Right hindlimb (tissue), 1 donor: ENCODE data around the gene FLG2.
"Not testable (repeated sequence)": the region's sequence is repeated elsewhere in the genome, so short reads cannot be mapped to it uniquely, and the experiment has no call there.

Experiments used
- DNase-seq: peaks from one replicate; pipeline ENCODE4 v3.0.0-alpha.2; 2018

Gene FLG2

DNA sequence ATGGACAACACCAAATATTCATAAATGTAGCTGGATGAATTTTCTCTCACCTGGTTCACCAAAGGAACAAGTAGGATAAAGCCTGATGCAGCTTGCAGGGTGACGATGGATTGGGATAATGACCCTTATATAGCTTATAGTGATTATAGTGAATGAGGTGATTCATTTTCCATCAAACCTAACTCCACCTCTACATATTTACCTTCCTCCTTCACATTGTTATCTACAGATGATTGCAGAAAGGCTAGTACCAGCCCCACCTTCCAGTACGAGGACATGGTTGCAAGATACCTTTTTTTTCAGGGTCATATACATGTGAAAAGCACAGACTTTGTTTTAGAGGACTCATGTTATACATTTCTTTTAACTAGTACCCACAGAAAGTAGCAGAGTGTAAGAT is at the start of gene FLG2:
Gene FLG2 (minus strand): TSS at position 101 of the 400 bp plus-strand sequence. CDS start 1,122 bp downstream, outside the sequence.
- no peak for DNase-seq

DNA sequence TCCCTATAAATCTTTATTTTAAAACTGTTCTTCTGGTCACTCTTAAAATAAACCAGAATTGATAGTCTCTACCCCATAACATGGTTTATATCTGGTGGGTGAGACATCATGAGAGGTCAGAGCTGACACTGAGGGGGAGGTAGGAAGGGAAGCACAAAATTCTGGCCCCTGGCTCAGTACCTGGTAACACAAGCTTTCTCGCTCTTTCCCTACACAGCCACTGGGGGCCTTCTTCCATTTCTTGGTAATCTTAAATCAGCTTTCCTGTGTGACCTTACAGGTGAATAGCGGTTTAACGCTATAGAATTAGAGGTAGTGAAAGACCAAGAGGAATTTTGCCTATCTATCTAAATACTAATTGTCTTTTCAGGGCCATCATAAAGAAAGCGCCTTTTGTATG is 48.9 kb upstream of the FLG2 start:
- no peak for DNase-seq

DNA sequence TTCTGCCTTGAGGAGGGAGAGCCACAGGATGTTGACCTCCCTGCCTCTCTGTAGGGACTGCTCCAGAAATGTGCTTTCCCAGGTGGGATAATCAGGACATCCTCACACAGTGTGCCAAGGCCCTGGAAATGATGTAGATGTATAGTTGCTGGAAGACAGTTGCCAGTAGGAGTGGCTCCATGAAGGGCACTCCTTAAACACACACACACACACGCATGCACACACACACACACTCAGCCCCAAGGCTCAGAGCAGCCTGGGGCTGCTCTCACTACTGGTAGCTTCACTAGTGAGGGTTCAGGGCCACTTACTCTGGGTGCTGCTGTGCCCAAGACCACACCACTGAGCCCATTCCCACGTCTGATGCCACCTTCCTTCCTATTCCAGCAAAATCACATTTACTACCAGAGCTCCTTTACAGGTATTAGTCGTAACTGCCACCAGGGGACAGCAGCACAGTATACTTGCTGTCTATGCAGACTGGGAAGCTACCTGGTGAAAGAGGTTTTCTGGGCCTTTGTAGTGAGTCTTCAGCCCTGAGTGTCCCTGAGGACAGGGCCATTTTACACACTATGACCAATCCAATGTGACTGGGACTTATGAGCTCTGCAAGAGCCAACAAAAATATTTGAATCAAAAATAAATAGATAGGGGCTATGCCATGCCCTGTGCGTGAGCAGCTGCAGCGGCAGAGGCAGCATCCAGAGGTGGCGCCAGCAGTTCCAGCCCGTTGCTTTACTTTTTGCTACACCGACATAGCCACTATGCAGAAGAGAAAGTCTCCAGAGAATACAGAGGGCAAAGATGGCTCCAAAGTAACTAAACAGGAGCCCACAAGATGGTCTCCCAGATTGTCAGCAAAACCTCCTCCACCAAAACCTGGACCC is 39.2 kb upstream of the FLG2 start:
- DNase-seq: no peak

DNA sequence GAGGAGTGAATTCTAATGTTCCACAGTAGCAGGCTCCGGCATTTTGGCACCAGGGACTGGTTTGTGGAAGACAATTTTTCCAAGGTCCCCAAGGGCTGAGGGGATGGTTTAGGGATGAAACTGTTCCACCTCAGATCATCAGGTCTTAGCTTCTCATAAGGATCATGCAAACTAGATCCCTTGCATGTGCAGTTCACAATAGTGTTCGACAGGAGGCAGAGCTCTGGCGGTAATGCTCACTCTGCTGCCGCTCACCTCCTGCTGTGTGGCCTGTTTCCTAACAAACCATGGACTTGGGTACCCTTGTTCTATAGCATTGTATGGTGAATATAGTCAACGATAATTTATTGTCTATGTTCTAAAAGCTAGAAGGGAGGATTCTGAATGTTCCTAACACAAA is 37.7 kb upstream of the FLG2 start:
- no peak for DNase-seq

DNA sequence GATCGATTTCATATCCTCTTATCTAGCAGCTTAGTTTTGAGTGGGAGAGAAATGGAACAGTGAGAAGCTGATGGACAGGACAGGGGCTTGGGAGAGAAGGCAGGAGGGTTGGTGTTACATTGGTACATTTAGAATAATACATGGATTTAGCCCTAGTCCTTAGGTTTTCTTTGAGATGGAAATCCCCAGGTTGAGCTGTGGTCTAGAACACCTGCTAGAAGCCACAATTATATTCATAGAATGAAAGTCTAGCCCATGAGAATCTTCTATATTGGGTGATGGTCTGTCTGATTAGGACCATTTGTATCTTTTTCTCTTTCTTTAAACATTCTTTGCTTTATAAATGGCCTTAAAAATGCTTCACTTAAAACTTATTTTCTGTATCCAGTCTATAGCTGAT is 34.3 kb upstream of the FLG2 start:
- DNase-seq: no peak

DNA sequence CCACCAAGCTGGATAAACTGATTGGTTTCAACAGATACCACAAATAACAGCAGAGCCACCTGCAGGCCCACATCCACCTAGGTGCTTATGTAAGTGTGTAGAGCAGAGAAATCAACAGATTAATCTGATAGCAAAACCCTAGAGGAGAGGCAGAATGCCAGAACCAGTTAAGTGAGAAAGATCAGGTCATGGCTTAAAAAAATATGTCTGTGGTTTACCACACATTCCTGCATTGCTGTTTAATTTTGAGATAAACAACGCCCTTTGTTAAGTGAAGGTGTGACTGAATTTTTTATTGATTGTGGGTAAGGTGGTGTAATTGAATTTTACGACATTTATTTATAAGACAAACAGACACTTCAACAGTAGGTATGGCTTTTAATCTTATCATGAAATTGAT is 33.1 kb upstream of the FLG2 start:
- no peak for DNase-seq

DNA sequence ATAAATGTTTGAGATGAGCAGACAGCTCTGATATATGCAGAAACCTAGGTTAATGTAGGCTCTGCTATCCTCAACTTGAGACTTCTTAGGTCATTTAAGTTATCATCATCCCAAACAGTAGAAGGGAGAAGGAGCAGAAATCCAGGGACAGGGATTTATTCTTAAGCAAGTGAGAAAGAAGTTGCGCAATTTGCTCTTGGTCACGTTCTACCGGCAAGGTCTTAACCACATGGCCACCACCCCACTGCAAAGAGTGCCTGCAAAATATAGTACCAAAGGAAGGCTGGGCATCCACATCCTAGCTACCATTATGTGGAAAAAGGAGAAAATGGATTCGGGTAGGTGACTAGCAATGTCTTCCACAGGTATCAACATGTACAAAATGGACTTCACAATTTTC is 29.1 kb upstream of the FLG2 start:
- DNase-seq: no peak

DNA sequence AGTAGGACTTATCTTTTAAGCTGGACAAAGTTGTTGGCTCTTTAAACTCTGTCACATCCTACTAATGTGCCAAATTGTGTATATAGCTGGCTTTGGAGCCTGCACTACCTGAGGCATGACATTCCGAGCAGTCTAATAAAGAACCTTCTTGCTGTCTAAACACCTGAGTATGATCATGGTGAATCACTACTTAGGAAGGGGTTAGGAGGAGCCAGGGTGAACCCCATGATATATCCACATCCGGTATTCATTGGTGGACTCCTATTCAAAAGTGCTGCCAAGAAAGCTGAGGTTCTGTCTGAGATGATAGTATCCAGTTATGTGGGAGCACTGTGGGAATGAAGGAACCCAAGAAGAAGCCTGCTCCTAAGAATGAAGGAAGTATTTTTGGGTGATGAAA is 27.1 kb upstream of the FLG2 start:
- no peak for DNase-seq

DNA sequence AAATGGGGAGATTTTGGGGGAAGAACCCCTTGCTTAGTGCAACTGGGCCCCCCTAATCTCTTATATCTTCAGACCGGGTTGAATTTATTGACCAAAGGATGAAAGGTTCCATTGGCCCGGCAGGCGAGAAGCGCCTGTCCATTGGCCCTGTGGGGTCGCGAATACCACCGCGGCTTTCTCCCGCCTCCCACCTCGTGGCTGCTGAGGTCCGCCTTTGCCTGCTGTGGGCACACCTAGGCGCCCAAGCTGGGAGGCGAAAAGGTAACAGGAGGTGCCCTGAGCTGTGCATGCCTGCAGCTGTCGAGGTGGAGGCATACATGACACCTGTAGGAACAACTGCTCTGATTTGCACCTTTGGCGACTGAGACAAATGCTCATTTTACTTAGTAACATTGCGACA is 21.1 kb upstream of the FLG2 start:
- no peak for DNase-seq

DNA sequence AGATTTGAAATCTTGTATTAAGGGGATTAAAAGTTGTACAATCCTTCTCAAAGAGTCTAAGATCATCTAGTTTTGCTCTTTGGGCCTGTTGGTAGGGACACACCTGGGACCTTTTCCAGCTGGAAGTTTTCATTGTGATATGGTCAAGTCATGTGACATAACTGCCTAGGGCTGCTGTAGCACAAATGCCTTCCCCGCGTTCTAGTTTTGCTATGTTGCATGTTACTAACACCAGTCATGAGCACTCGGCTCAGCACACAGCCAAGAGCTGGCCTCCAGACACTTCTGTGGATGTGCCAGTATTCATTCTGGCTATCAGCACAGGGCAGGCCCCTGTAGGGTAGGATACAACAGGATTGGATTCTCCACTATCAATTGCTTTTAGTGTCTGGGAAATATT is 14.6 kb upstream of the FLG2 start:
- DNase-seq: no peak

DNA sequence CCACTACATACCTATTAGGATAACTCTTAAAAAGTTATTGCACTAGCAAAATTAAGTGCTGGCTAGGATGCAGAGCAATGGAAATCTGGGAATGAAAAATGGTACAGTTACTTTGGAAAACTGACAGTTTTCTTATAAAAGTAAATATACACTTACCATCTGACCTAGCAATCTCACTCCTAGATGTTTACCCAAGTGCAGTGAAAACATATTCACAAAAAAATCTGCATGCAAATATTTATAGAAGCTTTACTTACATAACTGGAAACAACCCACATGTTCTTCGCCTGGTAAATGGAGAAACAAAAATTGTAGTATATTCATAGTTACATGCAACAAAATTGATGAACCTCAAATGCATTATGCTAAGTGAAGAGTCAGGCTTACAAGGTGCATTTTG is 12.9 kb upstream of the FLG2 start:
- DNase-seq: no peak

DNA sequence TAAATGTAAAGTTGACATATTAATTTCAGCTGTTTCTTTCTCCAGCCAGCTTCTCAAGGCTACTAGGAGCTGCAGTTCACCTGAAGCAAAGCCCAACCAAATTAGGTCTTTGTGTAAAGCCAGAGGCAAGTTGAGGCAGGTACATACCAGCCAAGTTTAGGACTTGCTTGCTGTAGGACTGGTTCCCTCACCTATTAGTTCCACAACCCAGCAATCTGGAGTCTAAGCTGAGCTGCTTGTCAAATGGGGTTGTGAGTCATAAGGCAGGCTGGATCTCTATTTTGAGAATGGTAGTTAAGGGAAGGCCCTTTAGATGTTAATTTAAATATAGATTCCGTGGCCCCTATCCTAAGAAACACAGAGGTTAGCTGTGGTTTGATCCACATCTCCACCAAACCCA is 7.6 kb upstream of the FLG2 start:
- no peak for DNase-seq

DNA sequence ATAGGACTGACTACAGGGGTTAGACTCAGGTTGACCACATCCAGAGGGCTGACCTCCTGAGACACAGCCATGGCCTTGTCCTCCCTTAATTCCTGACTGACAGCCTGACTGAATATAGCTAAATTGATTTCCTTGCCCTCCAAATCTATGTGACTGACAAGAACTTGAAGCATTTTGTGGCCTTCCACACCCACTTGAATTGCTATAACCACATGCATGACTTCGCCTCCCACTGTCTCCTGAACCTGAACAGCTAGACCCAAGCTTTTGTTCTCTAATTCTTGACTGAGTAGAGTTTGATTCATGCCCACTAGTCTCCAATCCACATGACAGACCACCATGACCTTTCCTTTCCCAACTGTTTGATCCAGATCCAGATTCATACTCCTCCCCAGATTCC is 3.1 kb downstream of the FLG2 start:
- no peak for DNase-seq

DNA sequence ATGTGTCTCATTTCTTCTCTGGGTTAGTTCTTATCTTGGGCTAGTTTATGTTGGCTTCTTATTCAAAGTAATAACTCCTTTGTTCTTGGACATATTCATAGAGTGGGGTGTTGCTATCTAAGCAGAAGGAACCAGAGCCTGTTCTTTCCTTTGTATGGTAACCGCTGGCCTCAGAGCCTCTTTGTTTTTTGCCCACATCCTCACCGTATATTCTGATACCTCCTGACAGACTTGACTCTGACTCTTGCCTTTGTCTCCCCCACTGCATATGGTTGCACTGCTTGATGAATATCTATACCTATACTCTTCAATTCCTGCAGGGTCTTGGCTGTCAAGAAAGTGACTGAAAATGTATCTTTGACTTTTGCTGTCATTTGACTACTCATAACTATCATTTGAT is 10.2 kb downstream of the FLG2 start:
- no peak for DNase-seq

DNA sequence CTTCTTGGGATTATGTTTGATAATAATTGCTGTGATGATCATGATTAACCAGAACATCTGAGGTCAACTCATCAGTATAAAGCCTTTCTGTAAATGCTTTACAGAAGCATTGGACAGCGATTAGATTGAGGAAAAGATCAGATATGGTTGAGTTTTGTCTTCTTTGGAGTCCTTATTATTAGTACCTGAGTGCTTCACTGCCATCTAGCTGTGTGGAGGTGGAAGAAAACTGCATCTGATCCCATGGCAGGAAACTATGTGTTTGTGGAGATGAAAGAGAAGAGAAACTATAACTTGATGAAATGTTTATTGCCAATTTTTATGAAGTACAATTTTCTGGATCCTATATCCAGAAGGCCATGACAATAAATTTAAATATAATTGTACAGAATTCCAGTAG is 11.4 kb downstream of the FLG2 start:
- no peak for DNase-seq

DNA sequence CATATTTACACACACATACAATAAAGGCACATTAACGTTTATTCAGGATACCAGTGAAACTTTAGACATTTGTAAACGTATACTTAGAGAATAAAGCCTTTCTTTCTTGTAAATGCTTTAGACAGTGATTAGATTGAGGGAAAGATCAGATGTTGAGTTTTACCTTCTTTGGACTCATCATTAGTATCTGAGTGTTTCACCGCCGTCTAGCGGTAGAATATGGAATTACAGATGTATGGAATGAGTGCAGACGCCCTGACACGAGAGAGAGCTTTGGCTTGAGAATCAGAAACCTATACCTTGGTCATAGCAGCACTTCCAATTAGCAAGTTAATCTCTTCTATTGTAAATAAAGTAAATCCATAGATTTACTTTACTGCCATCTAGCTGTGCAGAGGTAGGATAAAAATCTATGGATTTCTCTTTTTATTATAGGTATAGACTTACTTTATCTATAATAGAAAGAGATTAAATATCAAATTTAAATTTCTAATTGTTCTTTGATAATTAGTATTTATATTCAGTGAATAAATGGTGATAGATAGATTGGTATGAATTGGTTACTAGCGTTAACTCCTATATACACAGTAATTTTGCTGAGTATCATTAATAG is 12.6 kb downstream of the FLG2 start:
- DNase-seq: no peak

DNA sequence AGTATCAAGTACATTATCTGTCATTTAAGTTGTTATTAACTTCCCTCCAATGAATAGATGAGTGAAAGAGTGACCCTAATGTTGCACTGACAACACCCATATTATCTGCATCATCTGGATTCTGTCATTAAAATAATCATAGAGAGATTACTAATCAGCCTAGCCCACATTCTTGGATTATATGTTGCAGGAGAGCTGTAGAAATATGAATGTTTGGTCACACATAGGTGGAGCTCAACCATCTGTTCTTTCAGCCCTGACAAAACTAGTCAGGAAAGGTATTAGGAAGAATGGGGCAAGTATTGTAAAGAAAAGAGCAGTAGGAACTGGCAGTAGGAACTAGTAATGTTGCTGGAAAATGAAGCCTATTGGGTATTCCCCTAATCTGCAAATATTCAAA is 15.4 kb downstream of the FLG2 start:
- DNase-seq: no peak

DNA sequence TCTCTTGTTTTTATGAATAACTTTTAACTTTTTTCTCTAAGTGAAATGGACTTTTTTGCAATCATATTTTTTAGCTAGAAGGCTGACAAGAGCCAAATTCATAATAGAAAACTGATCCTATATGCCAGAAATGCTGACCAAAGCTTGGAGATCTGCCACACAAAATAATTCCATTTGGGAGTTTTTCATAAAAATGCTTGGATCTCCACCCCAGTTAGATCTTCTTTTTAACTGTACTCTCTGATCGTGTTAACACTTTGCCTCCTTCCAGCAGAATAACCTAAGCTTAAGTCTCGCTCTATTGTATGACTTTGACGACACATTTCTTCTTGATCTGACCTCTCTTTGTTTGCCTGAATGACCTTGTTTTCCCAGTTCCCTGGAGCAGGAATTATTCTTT is 16.8 kb downstream of the FLG2 start:
- DNase-seq: no peak

DNA sequence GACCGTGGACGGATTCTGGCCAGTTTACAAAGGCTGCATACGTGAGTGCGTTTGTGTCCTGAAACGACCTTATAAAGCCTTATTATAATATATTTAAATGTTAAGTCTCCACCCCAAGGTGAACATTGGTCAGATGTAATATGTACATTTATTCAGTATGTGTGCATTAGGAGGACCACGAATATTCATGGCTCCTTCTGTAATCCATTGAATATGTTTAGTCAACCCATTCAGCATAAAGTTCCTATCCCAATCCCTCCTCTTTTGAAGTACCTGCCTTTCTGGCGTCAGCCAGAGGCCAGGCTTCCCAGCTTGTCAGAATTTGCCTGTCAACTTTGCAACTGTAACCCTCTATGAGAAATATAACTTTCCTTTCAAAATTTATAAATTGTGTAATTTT is 24.4 kb downstream of the FLG2 start:
- no peak for DNase-seq

DNA sequence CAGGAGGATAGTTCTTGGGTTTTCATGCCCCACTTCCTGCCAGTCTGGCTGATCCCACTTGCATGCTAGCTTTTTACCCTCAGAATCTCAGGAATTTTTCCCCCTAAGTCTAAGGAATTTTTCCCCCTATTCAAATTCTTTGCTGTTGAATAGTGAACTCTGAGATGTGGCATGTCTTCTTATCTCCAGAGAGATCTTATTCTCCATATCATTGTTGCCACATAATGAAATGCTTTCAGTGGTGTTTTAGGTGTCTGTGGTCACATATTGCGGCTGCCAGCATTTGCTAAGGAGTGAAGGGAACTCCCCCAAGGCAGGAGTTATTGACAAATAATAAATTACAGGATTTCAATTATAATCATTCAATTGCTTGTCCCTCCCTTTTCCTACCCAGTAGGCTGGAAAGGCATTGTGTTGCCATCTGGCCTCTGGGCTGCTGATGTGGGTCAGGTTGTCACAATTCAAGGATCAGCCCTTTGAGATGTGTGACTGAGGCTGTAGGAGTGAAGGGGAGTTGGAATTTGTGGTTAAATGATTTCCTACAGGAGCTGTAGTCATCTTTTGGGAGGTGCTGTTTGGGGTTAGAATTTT is 30.9 kb downstream of the FLG2 start:
- DNase-seq: no peak

DNA sequence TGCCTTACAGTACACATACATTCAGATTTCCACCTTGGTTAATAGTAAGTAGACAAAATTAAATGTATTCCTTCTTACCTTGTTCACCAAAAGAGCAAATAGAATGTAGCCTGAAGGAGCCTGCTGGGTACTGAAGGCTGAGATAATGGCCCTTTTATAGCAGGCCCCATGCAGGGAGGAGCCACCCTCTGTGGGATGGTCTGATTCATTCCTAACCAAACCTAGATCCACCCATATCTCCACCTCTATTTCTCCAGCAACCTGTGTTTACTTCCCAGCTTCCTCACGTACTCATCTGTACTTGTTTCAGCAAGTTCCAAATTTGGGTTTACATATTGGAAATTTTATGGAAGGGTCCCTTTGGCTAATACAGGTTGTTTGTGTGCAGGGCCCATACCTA is 34.7 kb downstream of the FLG2 start, which contains the start of gene FLG:
Gene FLG (minus strand): TSS at position 129 of the 400 bp plus-strand sequence. CDS start 9,783 bp downstream, outside the sequence.
- no peak for DNase-seq

DNA sequence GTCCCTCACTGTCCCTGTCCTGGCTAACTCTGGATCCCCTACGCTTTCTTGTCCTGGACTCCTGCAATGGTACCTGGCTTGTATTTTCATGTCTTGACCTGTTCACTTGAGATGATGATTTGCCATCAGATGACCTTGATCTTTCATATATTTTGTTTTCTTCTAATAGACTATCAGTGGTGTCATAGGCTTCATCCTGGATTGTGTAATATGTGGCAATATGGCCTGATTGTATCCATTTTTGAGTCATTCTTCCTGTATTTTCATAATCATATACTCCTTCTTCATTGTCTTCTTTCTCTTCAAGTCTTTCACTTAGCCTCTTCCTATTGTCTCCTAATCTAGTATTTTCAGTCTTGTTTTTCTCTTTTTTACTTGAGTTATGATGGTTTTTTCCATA is 45.8 kb downstream of the FLG2 start:
- DNase-seq: no peak

DNA sequence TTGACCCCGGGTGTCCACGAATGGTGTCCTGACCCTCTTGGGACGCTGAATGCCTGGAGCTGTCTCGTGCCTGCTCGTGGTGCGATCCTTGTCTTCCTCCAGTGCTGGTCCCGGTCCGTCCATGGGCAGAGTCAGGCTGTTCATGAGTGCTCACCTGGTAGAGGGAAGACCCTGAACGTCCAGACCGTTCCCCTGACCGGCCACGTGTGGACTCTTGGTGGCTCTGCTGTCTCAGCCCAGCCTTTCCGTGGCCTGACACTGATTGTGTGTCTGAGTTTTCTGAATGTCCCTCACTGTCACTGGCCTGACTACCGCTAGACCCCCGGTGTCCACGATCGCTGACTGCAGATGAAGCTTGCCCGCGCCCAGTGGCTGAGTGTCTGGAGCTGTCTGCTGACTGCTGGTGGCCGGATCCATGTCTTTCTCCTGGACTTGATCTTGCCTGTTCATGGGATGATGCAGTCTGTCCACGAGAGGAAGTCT is 46.4 kb downstream of the FLG2 start:
- DNase-seq: no peak

DNA sequence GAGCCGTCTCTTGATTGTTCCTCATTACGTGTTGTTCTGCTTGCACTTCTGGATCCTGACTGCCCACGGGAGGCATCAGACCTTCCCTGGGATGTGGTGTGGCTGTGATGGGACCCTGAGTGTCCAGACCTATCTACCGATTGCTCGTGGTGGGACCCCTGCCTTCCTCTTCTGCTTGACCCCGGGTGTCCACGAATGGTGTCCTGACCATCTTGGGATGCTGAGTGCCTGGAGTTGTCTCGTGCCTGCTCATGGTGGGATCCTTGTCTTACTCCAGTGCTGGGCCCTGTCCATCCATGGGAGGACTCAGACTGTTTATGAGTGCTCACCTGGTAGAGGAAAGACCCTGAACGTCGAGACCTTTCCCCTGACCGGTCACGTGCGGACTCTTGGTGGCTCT is 47.6 kb downstream of the FLG2 start:
- DNase-seq: not testable (repeated sequence)
